C4-2B (cell line): ENCODE data around the gene BLVRA.

Source experiments
- CTCF ChIP-seq: fragments of 450-650 bp; conservative IDR thresholded peaks from 2 replicates; pipeline ENCODE4 v1.5.1; 2017; ENCODE audit warnings: mild to moderate bottlenecking
- ZFX ChIP-seq: fragments of 450-650 bp; IDR thresholded peaks from 2 replicates; pipeline ENCODE4 v1.6.1; 2017

DNA sequence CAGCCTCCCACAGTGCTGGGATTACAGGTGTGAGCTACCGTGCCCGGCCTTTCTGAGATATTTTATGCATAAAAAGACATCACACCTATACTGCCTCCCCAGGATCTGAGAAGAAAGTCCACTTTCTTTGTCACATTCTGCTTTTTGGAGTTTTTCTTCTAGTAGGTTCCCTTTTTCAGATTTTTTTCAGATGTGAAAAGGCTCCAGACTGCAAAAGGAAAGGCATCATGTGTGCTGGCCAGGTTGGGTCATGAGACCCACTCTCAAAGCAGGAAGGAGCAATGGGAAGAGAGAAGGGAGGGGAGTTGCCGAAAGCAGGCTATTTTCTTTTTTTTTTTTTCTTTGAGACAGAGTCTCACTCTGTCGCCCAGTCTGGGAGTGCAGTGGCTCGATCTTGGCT, 10.8 kb downstream of the BLVRA start:
- TF ChIP-seq CTCF (no peak), ZFX (no peak)
